NCI-H526 (cell line): Measurements from ENCODE around the gene HOOK2.

Experiments used
- DNase-seq, 2 experiments: peaks; one replicate each; lab custom pipeline; 2025; lab: John Stamatoyannopoulos, UW

HOOK2 gene

DNA sequence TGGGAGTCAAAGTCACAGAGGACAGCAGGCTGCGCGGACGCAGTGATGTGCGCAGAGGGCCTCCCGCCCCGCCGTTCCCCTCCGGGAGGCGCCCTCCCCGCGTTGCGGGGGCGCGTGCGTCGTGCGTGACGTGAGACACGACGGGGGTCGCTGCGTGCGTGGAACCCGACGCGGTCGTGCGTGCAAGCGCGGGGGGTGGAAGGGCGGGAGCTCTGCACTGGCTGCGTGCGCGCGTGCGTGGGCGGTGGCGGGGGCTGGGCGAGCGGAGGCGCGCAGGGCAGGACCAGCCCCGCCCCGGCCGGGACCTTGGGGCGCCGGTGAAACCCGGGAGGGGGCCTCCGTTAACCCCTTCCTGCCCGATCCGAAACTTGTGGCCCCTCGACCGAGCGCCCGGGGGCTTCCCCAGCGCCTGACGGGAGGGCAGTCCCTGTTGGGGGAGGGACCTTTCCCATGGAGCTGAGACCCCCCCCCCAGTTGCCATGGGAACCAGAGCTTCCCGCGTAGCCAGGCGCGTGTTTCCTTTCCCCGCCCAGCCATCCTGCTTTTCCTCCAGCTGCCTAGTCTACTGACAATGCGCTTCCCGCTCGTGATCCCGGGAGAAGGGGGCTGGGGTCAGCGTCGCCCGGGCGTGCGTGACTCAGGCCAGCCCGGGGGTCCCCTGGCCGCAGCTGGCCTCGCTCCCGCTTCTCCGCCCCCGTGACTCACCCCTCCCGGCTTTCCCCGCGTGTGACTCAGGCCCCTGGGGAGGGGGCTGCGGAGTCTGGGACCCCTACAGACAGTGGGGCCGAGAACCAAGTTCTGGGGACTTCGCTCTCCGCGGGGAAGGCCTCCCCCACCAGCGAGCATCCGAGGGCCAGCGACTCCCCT, 7.3 kb upstream of the HOOK2 start:
- DNase-seq = peak; percentile 29 to 86

DNA sequence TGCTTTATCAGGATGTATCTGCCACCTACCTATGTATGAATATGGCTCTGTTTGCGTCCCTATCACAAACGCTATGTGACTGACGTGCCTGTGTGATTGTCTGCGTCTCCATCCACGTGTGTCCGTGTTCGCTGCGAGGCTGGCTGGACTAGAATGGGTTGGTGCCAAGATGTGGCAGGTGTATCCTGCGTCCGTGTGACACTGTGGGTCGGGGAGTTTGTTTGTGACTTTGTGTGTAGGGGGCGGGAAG, 6.7 kb upstream of the HOOK2 start:
- DNase-seq = no peak

- DNase-seq = no peak
Observed at GRCh38 chr19:12779162-12779993, 4.0 kb upstream of the HOOK2 start.

GRCh38 chr19:12778905-12779161, 3.5 kb upstream of the HOOK2 start:
- DNase-seq = no peak

DNA sequence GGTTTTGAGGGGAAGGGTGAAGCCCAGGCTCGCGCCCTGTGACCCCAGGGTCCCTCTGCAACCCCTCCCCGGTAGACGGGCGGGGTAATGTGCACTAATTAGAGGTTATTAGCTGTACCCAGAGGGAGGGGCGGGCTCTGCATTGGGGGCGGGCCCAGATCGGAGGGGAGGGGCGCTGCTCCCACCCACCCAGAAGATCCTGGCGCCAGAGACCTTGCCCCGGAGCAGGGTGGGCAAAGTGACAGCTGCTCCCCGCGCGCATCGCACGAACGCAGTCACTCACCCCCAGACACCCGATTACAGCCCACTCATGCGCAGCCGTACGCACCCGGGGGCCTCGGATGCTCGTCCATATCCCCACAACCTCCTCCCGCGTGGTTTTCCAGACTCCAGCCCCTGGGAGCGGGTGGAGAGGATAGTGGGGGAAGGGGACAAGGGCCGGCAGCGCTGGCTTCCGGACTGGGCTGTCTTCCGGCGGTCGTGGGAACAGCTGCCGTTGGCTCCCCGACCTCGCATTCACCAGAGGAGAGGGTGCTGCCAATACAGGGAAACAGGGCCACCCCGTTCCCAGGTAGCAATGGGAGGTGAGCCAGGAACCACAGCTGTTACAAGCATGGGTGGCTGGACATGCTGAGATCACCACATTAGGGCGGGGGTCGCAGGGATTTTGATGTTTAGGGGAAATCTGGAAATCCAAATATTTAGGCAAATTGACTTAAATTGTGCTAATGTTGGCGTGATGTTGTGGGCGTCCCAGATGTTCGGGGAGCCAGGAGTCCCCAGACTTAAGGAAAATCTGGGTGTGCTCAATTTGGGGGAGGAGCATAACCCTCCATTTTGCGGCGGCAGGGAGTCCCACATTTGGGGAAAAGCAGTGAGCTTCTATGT, 2.9 kb upstream of the HOOK2 start:
- peak; percentile 10 to 72 for DNase-seq

DNA sequence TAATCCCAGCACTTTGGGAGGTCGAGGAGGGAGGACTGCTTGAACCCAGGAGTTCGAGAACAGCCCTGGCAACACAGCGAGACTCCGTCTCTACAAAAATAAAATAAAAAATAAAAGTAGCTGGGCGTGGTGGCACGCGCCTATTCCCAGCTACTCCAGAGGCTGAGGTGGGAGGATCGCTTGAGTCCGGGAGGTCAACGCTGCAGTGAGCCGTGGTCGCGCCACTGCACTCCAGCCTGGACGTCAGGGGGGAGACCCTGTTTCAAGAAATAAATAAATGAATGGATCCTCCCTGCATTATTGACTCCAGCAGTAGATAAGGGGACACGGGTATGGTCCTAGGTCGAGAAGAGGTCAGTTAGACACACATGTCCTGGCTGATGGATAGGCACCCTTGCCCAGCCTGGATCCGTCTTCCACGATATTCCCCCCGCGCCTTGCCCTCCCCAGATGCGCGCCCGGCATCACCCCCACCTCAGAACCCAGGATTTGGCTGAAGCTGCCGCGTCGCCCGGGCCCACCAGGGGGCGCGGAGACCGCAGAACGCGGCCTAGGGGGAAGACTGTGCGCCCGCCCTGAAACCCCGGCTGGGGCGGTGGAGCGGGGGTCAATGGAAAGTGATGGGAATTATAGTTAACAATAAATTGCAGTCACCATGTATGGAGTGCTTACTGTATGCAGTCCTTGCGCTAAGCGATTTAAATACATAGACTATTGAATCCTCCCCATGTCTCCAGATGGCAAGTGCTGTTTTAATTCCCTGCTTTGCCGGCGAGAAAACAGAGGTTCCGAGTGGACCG, 2.1 kb upstream of the HOOK2 start:
- DNase-seq = peak; percentile 44 to 74

GRCh38 chr19:12773571-12773970, 1.8 kb downstream of the HOOK2 start:
- DNase-seq = no peak

DNA sequence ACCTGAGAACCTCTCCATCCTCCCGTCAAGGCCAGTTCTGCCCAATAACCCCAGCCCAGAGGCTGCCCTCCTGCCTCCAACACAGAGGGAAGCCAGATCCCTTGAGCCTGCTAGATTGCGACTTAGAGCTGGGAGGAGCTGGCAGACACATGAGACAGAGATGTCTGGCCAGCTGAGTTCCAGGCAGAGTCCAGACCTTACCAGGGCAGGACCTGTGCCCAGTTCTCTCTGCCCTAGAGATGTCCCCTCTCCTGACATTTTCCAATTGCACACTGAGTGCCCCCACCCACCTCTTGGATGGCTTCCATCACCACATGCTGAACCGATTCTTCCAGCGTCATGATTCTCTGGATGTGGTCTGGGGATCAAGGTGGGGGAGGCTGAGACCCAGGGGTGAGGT, 3.0 kb downstream of the HOOK2 start:
- DNase-seq = no peak

GRCh38 chr19:12770922-12771321, 4.4 kb downstream of the HOOK2 start:
- no peak for DNase-seq

GRCh38 chr19:12769689-12770088, 5.7 kb downstream of the HOOK2 start:
- DNase-seq = peak; percentile 38 to 76

DNA sequence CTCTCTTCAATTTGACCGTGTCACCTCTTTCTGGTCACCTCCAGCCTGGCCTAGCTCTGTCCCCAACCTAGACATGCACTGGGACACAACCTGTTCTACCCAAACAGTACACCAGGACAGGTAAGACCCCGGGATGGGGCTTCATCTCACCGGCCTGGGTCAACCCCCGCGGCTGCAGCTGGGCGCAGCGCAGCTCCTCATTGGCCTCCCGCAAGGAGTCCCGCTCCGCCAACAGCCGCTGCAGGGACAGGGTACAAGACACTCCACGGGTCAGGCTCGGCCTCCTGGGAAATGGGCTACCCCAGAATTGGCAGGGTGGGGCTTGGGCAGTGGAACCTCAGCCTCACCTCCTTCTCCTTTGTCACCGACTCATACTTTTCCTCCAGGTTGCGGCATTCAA, 7.7 kb downstream of the HOOK2 start:
- no peak for DNase-seq

DNA sequence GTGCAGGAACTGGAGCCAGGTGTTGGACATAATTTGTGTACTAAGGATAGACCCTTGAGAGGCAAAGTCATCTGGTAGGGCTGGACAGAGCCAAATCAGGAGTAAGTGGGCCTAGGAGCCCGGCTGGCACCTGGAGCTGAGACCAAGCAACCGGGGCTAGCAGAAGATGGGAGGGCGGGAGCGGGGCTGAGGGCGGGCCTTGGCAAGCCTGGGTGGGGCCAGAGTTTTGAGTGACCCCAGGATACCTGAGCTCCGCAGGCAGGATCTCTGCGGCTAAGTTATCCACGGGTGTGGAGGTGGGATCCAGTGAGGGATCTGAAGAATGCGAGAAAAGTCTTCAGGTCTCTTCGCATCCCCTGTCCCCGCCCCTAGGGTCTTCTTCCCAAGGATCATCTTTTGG, 8.2 kb downstream of the HOOK2 start:
- DNase-seq = no peak

- peak; percentile 8 to 68 for DNase-seq
Observed at GRCh38 chr19:12766051-12766521, 9.3 kb downstream of the HOOK2 start.

DNA sequence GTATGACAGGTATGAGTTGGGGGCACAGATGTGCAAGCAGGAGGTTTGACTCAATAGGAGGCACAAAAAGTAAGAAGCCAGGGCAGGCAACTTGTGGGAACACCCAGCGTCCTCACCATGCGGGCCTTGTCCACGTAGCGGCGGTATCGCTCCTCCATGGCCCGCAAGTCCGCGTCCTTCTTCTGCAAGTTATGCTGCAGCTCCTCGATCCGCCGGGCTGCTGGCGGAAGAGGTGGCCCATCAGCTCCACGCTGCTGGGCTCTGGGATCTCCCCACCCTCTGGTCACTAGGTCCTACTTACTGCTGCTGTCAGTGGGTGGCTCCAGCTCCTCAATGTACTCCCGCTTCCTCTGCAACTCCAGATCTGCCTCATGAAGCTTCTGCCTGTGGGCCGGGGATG, 10.7 kb downstream of the HOOK2 start:
- no peak for DNase-seq

DNA sequence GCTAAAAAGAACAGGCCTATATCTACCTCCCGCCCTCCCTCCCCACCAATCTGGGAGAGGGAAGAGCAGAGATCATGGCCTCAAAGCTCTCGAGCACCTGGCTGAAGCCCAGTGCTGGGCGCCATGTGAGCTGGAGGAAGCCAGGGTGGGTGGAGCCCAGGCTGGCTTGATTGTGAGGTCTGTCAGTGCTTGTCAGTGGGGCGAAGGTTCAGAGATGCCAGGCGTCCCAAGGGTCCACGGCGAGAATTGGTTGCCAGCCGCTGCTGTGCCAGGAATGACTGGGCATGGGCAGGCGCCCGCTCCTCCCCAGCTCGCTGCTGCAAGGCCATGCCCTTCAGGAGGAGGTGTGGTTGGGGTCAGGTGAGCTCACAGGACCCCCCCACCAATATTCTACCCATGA, 12.3 kb downstream of the HOOK2 start:
- no peak for DNase-seq

DNA sequence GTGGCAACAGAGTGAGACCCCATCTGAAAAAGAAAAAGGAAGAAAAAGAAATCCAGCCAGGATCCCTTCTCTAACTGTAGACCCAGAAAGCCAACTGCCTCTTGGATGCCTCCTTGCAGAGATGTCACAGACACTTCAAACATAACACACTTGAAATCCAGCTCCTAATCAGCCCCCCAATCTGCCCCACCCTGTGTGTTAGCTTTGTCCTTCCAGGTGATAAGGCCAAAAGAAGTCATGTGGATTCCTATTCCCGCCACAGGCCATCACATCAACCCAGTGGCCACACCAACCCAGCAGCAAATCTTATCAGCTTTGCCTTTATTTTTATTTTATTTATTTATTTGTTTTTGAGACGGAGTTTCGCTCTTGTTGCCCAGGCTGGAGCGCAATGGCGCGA, 15.7 kb downstream of the HOOK2 start:
- DNase-seq = no peak

- DNase-seq = peak; percentile 20 to 79
Observed at GRCh38 chr19:12757544-12758274, 17.6 kb downstream of the HOOK2 start.

- no peak for DNase-seq
Observed at GRCh38 chr19:12756150-12756883, 19.0 kb downstream of the HOOK2 start.

DNA sequence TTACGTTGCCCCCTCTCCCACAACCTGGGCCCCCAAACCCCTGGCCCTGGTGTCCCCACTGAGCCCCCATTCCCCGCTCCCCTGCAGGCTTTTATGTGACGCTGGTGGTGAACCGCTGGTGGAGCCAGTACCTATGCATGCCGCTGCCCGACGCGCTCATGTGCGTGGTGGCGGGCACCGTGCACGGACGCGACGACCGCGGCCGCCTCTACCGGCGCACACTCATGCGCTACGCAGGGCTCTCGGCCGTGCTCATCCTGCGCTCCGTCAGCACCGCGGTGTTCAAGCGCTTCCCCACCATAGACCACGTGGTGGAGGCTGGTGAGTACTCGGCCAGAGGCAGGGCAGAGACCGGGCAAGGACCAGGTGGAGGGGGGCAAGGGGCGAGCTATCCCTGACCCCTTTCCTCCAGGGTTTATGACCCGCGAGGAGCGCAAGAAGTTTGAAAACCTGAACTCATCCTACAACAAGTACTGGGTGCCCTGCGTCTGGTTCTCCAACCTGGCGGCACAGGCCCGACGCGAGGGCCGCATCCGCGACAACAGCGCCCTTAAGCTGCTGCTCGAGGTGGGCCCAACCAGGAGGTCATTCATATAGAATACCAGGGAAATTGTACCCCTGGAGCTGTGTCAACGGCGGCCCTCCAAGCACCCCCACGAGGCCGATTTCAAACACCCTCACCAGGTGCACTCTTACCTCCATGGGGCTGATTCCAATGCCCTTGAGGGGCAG, 20.7 kb downstream of the HOOK2 start:
- DNase-seq = peak in 1 of 2 experiments; percentile 27
